CD14-positive monocyte (primary cell): ENCODE results near the gene SAAL1. TPM values are rescaled to one million over a fixed set of nuclear protein-coding genes. Genes with fewer than 3 reads are reported as not detected.
A peak's percentile ranks its signal among the peaks of the same experiment; 100 is the strongest.

Source experiments
- DNase-seq, 3 donors: peaks; one replicate each; pipeline ENCODE4 v3.0.0-alpha.2; 2011 to 2022
- H2AFZ ChIP-seq: 2 replicates; pipeline ENCODE4 v1.6.0; 2012; ENCODE audit warnings: mild to moderate bottlenecking, low read depth, low read length, inconsistent platforms; ENCODE audit not compliant: insufficient read depth, poor library complexity, severe bottlenecking
- H3K27ac ChIP-seq, 2 donors: 1 replicate in 1 of 2; 2 replicates in 1 of 2; pipeline ENCODE4 v1.5.1; 2012 to 2013; ENCODE audit warnings: low read length in 2 of 2, control low read depth in 1 of 2, inconsistent platforms in 1 of 2, low read depth in 1 of 2, mild to moderate bottlenecking in 1 of 2
- H3K27me3 ChIP-seq, 2 donors: one replicate each; pipeline versions ENCODE4 v1.6.0 to v1.6.1; 2011 to 2013; ENCODE audit warnings: low read length in 2 of 2; ENCODE audit not compliant: control insufficient read depth in 2 of 2, insufficient read depth in 2 of 2
- H3K36me3 ChIP-seq, 2 donors: replicated peaks in 1 of 2; 1 replicate in 1 of 2; 2 replicates in 1 of 2; pipeline versions ENCODE4 v1.5.1 to v1.6.1; 2012 to 2013; ENCODE audit warnings: low read length in 2 of 2, control low read depth in 1 of 2, inconsistent platforms in 1 of 2, mild to moderate bottlenecking in 1 of 2; ENCODE audit not compliant: insufficient read depth in 2 of 2, control insufficient read depth in 1 of 2
- H3K4me1 ChIP-seq, 2 donors: 1 replicate in 1 of 2; 2 replicates in 1 of 2; pipeline versions ENCODE4 v1.5.1 to v1.6.1; 2012 to 2013; ENCODE audit warnings: low read length in 2 of 2, control low read depth in 1 of 2, inconsistent platforms in 1 of 2, mild to moderate bottlenecking in 1 of 2, moderate library complexity in 1 of 2; ENCODE audit not compliant: insufficient read depth in 2 of 2, control insufficient read depth in 1 of 2
- H3K4me2 ChIP-seq: replicated peaks from 2 replicates; pipeline ENCODE3; 2012; ENCODE audit warnings: low read length, moderate library complexity, mild to moderate bottlenecking; ENCODE audit not compliant: poor library complexity, severe bottlenecking; ENCODE audit errors: extremely low read depth
- H3K4me3 ChIP-seq, 3 experiments: fragments of 200-600 bp in 1 of 3; sonication (generic) in 1 of 3; replicated peaks in 1 of 3; 1 replicate in 2 of 3; 2 replicates in 1 of 3; pipeline ENCODE4 v1.5.1; 2011 to 2013; ENCODE audit warnings: low read length in 3 of 3, mild to moderate bottlenecking in 3 of 3, control low read depth in 2 of 3, low read depth in 2 of 3, inconsistent platforms in 1 of 3, moderate library complexity in 1 of 3
- H3K79me2 ChIP-seq: 2 replicates; pipeline ENCODE4 v1.6.0; 2012; ENCODE audit warnings: mild to moderate bottlenecking, control low read depth, inconsistent platforms, low read length, moderate library complexity; ENCODE audit not compliant: insufficient read depth
- H3K9ac ChIP-seq: 2 replicates; pipeline ENCODE4 v1.6.0; 2017; ENCODE audit warnings: low read length, mild to moderate bottlenecking; ENCODE audit not compliant: insufficient read depth, poor library complexity, severe bottlenecking
- H3K9me3 ChIP-seq, 2 donors: replicated peaks in 1 of 2; 1 replicate in 1 of 2; 2 replicates in 1 of 2; pipeline versions ENCODE4 v1.5.1 to v1.6.1; 2012 to 2013; ENCODE audit warnings: low read length in 2 of 2, control low read depth in 1 of 2; ENCODE audit not compliant: control insufficient read depth in 1 of 2, insufficient read depth in 1 of 2
- H4K20me1 ChIP-seq: 2 replicates; pipeline ENCODE4 v1.6.0; 2012; ENCODE audit warnings: mild to moderate bottlenecking, low read length, control low read depth, moderate library complexity; ENCODE audit not compliant: insufficient read depth
- H3K27ac Mint-ChIP-seq, 7 donors: one replicate each; pipeline ENCODE4 v1.8.0; 2020; ENCODE audit warnings: mild to moderate bottlenecking in 7 of 7, mixed read lengths in 7 of 7, moderate library complexity in 6 of 7, inconsistent platforms in 2 of 7
- H3K27me3 Mint-ChIP-seq, 3 donors: one replicate each; pipeline ENCODE4 v1.8.0; 2021 to 2022; ENCODE audit warnings: low read depth in 3 of 3, mild to moderate bottlenecking in 3 of 3, mixed read lengths in 3 of 3, moderate library complexity in 3 of 3, inconsistent platforms in 1 of 3
- H3K36me3 Mint-ChIP-seq, 2 donors: one replicate each; pipeline ENCODE4 v1.8.0; 2020; ENCODE audit warnings: mixed read lengths in 2 of 2, inconsistent platforms in 1 of 2, mild to moderate bottlenecking in 1 of 2
- H3K4me1 Mint-ChIP-seq: one replicate; pipeline ENCODE4 v1.8.0; 2020; ENCODE audit warnings: mild to moderate bottlenecking, mixed read lengths
- H3K4me3 Mint-ChIP-seq, 2 donors: one replicate each; pipeline ENCODE4 v1.8.0; 2020; ENCODE audit warnings: mild to moderate bottlenecking in 2 of 2, mixed read lengths in 2 of 2, moderate library complexity in 1 of 2
- H3K9me3 Mint-ChIP-seq, 7 donors: one replicate each; pipeline ENCODE4 v1.8.0; 2020 to 2022; ENCODE audit warnings: mixed read lengths in 7 of 7, mild to moderate bottlenecking in 6 of 7, moderate library complexity in 6 of 7, inconsistent platforms in 2 of 7
- CTCF ChIP-seq: fragments of 200-600 bp; IDR thresholded peaks from one replicate; pipeline ENCODE4 v1.8.0; 2022; ENCODE audit warnings: antibody characterized with exemption, mild to moderate bottlenecking
- WGBS: methylation state at CpG from one replicate; pipeline ENCODE4 v1.1.5; 2013; ENCODE audit warnings: missing lambda C conversion rate; ENCODE audit not compliant: insufficient coverage; 5-methylcytosine and 5-hydroxymethylcytosine counted together
- intact Hi-C, 2 donors: fragments of 100-400 bp; cut with micrococcal nuclease; formaldehyde crosslinking; loops; one replicate each; pipeline versions ENCODE4 v1.15.0 to v1.15.1; 2023
- polyA plus RNA-seq, 3 donors: library from polyadenylated mRNA; depleted of rRNA in 1 of 3; unstranded in 2 of 3; stranded (reverse) in 1 of 3; fragments of 300-500 nt in 2 of 3; fragments of >200 nt in 1 of 3; fragmentation: Illumina TruSeq in 2 of 3; gene quantifications; 1 replicate in 2 of 3; 2 replicates in 1 of 3; pipeline ENCODE4 v1.2.3, GENCODE V29; 2012 to 2021

The SAAL1 gene
- polyA plus RNA-seq, 3 donors = 6.4 to 10.2 (median 7.6) TPM

GRCh38 chr11:18078909-18079308 lies 27.0 kb downstream of the SAAL1 start:
- no peaks in the 10 kb centered on the region for H4K20me1 ChIP-seq
- Mint-ChIP-seq H3K36me3 (peaks cover 38 to 47% of the 10 kb centered on the region in 2 donors), H3K9me3 (no peaks in the 10 kb centered on the region), H3K4me3 (no peak overlapping the region), H3K4me1 (peaks cover 6% of the 10 kb centered on the region), H3K27ac (peak overlapping the region in 1 of 7 donors; percentile 25), H3K27me3 (no peaks in the 10 kb centered on the region)
- no peaks in the 10 kb centered on the region for H3K9me3 ChIP-seq
- H3K4me3 ChIP-seq = no peak overlapping the region
- no peak for TF ChIP-seq CTCF
- H3K9ac ChIP-seq = no peak overlapping the region
- H3K36me3 ChIP-seq = peaks cover 26 to 45% of the 10 kb centered on the region in 2 donors
- WGBS = no CpG with 5 or more reads among the region's 2 CpGs
- no peak overlapping the region for H2AFZ ChIP-seq
- no peak overlapping the region for H3K27ac ChIP-seq
- no peak for DNase-seq
- H3K79me2 ChIP-seq = no peaks in the 10 kb centered on the region
- intact Hi-C loops = no loop called here
- no peaks in the 10 kb centered on the region for H3K27me3 ChIP-seq
- no peak overlapping the region for H3K4me2 ChIP-seq
- no peaks in the 10 kb centered on the region for H3K4me1 ChIP-seq

- H3K27ac ChIP-seq = no peak overlapping the region
- no peak for TF ChIP-seq CTCF
- H4K20me1 ChIP-seq = no peaks in the 10 kb centered on the region
- H3K27ac Mint-ChIP-seq = no peak overlapping the region
- H3K9me3 Mint-ChIP-seq = no peaks in the 10 kb centered on the region
- H2AFZ ChIP-seq = no peak overlapping the region
- peaks cover 11 to 18% of the 10 kb centered on the region in 2 donors for H3K36me3 ChIP-seq
- DNase-seq = no peak
- H3K4me3 ChIP-seq = no peak overlapping the region
- peaks cover 17 to 20% of the 10 kb centered on the region in 2 donors for H3K36me3 Mint-ChIP-seq
- no peak overlapping the region for H3K9ac ChIP-seq
- intact Hi-C loops = no loop called here
- no peaks in the 10 kb centered on the region for H3K4me1 ChIP-seq
- H3K27me3 ChIP-seq = no peaks in the 10 kb centered on the region
- no CpG with 5 or more reads among the region's 3 CpGs for WGBS
- H3K9me3 ChIP-seq = no peaks in the 10 kb centered on the region
- H3K79me2 ChIP-seq = no peaks in the 10 kb centered on the region
- H3K4me2 ChIP-seq = no peak overlapping the region
- no peak overlapping the region for H3K4me3 Mint-ChIP-seq
- no peaks in the 10 kb centered on the region for H3K27me3 Mint-ChIP-seq
- H3K4me1 Mint-ChIP-seq = no peaks in the 10 kb centered on the region
Observed at GRCh38 chr11:18075444-18075843, 30.4 kb downstream of the SAAL1 start.
